ENCODE results near the gene ZNF829. TPM values are rescaled to one million over a fixed set of nuclear protein-coding genes. Genes with fewer than 3 reads are reported as not detected.

ZNF829 gene
- total RNA-seq, 1 experiment from 2014 or later = 5.0 TPM

GRCh38 chr19:36950335-36951119 is 34.4 kb upstream of the ZNF829 start:
- H3K36me3 ChIP-seq (ENCODE audit: insufficient read depth, low read length, poor library complexity, severe bottlenecking) = no peaks in the 10 kb centered on the region
- ChIA-PET CTCF (no interaction called here), POLR2A (ENCODE audit: low non-redundant PET) (no interaction called here)
- H3K9me3 ChIP-seq (ENCODE audit: low read depth, low read length, poor library complexity, severe bottlenecking) = peaks cover 49% of the 10 kb centered on the region
- DNase-seq (ENCODE audit: low spot score) = no peak
- H3K27me3 ChIP-seq (replicated peaks; ENCODE audit: insufficient read depth, low read depth, low read length, poor library complexity) = no peaks in the 10 kb centered on the region
- no peak overlapping the region for H3K4me3 ChIP-seq (ENCODE audit: low read depth, low read length, poor library complexity, severe bottlenecking)
- TF ChIP-seq CTCF (conservative IDR thresholded peaks at IDR 0.05; ENCODE audit: low read depth, low read length) = no peak
- no peak for TF ChIP-seq EZH2 (IDR thresholded peaks at IDR 0.05; ENCODE audit: borderline replicate concordance, low read depth, low read length, poor library complexity, severe bottlenecking)
- no peaks in the 10 kb centered on the region for H3K4me1 ChIP-seq (ENCODE audit: insufficient read depth, low read length, poor library complexity, severe bottlenecking)
- no peak overlapping the region for H3K27ac ChIP-seq (ENCODE audit: low read depth, low read length, poor library complexity, severe bottlenecking)
- intact Hi-C loops (cut with micrococcal nuclease; ENCODE audit: unreplicated experiment) = no loop called here
- BruUV-seq (replicated peaks) = no TSS peak

- Histone ChIP-seq H3K27me3 (replicated peaks; ENCODE audit: insufficient read depth, low read depth, low read length, poor library complexity) (no peaks in the 10 kb centered on the region), H3K4me1 (ENCODE audit: insufficient read depth, low read length, poor library complexity, severe bottlenecking) (no peaks in the 10 kb centered on the region), H3K9me3 (ENCODE audit: low read depth, low read length, poor library complexity, severe bottlenecking) (peaks cover 3% of the 10 kb centered on the region), H3K36me3 (ENCODE audit: insufficient read depth, low read length, poor library complexity, severe bottlenecking) (no peaks in the 10 kb centered on the region), H3K27ac (ENCODE audit: low read depth, low read length, poor library complexity, severe bottlenecking) (no peak overlapping the region), H3K4me3 (ENCODE audit: low read depth, low read length, poor library complexity, severe bottlenecking) (no peak overlapping the region)
- no peak for DNase-seq (ENCODE audit: low spot score)
- ChIA-PET CTCF (no interaction called here), POLR2A (ENCODE audit: low non-redundant PET) (no interaction called here)
- TF ChIP-seq EZH2 (IDR thresholded peaks at IDR 0.05; ENCODE audit: borderline replicate concordance, low read depth, low read length, poor library complexity, severe bottlenecking) (no peak), CTCF (conservative IDR thresholded peaks at IDR 0.05; ENCODE audit: low read depth, low read length) (peak; percentile 26; the same call in 1 of the 2 replicates)
- no TSS peak for BruUV-seq (replicated peaks)
- intact Hi-C loops (cut with micrococcal nuclease; ENCODE audit: unreplicated experiment) = no loop called here
Observed at GRCh38 chr19:36939153-36939552, 23.1 kb upstream of the ZNF829 start.

DNA sequence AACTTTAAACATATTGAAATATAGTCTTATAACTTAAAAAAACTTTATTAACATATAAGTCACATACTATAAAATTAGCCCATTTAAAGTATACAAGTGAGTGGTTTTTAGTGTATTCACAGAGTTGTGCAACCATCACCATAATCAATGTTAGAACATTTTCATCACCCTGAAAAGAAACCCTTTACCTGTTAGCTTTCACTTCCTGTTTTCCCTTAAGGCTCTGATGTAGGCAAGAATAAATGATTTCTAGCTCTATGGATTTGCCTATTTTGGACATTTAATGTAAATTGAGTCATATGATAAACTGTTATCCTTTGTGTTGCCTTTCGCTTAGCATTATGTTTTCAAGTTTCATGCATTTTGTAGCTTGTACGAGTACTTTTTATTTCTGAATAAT is 15.6 kb upstream of the ZNF829 start:
- H3K27ac ChIP-seq (ENCODE audit: low read depth, low read length, poor library complexity, severe bottlenecking) = no peak overlapping the region
- no peak for TF ChIP-seq CTCF (conservative IDR thresholded peaks at IDR 0.05; ENCODE audit: low read depth, low read length)
- TF ChIP-seq EZH2 (IDR thresholded peaks at IDR 0.05; ENCODE audit: borderline replicate concordance, low read depth, low read length, poor library complexity, severe bottlenecking) = no peak
- no TSS peak for BruUV-seq (replicated peaks)
- ChIA-PET CTCF (no interaction called here), POLR2A (ENCODE audit: low non-redundant PET) (no interaction called here)
- DNase-seq (ENCODE audit: low spot score) = no peak
- no peaks in the 10 kb centered on the region for H3K4me1 ChIP-seq (ENCODE audit: insufficient read depth, low read length, poor library complexity, severe bottlenecking)
- intact Hi-C loops (cut with micrococcal nuclease; ENCODE audit: unreplicated experiment) = no loop called here
- no peak overlapping the region for H3K4me3 ChIP-seq (ENCODE audit: low read depth, low read length, poor library complexity, severe bottlenecking)
- no peaks in the 10 kb centered on the region for H3K27me3 ChIP-seq (replicated peaks; ENCODE audit: insufficient read depth, low read depth, low read length, poor library complexity)
- peaks cover 16% of the 10 kb centered on the region for H3K9me3 ChIP-seq (ENCODE audit: low read depth, low read length, poor library complexity, severe bottlenecking)
- H3K36me3 ChIP-seq (ENCODE audit: insufficient read depth, low read length, poor library complexity, severe bottlenecking) = no peaks in the 10 kb centered on the region

All from A673 (cell line).